ENCODE measurements around the gene CYP46A1.

Gene CYP46A1

DNA sequence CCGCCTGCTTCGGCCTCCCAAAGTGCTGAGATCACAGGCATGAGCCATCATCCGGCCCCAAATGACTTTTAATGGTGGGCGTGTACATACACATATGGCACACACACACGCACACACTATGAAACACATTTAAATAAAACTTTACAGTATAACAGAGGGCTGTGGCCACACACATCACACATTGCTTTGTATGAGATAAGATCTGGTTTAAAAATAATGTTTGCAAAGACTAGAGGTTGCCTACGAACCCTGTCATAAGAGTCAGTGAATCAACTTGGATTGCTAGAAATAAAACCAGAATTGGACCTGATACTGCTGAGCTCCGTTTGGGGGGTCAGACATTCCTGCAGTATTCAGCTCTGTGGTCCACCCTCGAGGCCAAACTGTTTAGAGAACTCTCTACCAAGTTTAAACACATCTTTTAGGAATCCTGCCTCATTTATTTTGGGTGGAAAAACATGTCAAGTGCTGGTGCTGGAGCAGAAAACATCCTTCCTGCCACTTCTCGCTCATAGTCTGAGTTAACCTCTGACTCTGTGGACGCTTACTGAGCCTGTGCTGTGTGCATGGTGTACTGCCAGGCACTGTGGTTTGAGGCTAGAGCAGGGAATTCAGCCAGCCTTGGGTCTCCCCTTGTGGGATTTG is 61.3 kb downstream of the CYP46A1 start:
- H3K4me3 ChIP-seq (ENCODE audit: low read depth, low read length) = no peak overlapping the region
- TF ChIP-seq, protein P1, sequence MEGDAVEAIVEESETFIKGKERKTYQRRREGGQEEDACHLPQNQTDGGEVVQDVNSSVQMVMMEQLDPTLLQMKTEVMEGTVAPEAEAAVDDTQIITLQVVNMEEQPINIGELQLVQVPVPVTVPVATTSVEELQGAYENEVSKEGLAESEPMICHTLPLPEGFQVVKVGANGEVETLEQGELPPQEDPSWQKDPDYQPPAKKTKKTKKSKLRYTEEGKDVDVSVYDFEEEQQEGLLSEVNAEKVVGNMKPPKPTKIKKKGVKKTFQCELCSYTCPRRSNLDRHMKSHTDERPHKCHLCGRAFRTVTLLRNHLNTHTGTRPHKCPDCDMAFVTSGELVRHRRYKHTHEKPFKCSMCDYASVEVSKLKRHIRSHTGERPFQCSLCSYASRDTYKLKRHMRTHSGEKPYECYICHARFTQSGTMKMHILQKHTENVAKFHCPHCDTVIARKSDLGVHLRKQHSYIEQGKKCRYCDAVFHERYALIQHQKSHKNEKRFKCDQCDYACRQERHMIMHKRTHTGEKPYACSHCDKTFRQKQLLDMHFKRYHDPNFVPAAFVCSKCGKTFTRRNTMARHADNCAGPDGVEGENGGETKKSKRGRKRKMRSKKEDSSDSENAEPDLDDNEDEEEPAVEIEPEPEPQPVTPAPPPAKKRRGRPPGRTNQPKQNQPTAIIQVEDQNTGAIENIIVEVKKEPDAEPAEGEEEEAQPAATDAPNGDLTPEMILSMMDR (IDR thresholded peaks at IDR 0.05; ENCODE audit: low read depth, low read length) = no peak

DNA sequence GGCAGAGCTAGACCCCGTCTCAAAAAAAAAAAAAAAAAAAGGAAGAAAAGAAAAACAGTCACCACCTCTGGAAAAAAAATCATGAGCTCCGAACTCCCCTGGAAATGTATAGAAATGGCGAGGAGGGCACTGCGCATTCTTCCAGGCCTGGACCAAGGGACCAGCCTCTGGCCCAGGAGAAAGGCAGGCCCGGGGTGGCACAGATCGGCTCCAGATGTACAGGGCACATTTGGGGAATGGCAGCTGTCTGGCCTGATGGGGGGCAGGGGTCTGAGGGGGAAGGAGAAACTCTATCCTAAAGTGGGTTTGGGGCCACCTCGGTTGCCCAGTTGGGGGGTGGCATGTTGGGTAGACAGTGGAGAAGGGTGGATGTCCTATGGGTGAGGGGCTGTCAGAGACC is 63.1 kb downstream of the CYP46A1 start:
- TF ChIP-seq, protein P1 (IDR thresholded peaks at IDR 0.05; ENCODE audit: low read depth, low read length) = no peak
- no peak overlapping the region for H3K4me3 ChIP-seq (ENCODE audit: low read depth, low read length)

DNA sequence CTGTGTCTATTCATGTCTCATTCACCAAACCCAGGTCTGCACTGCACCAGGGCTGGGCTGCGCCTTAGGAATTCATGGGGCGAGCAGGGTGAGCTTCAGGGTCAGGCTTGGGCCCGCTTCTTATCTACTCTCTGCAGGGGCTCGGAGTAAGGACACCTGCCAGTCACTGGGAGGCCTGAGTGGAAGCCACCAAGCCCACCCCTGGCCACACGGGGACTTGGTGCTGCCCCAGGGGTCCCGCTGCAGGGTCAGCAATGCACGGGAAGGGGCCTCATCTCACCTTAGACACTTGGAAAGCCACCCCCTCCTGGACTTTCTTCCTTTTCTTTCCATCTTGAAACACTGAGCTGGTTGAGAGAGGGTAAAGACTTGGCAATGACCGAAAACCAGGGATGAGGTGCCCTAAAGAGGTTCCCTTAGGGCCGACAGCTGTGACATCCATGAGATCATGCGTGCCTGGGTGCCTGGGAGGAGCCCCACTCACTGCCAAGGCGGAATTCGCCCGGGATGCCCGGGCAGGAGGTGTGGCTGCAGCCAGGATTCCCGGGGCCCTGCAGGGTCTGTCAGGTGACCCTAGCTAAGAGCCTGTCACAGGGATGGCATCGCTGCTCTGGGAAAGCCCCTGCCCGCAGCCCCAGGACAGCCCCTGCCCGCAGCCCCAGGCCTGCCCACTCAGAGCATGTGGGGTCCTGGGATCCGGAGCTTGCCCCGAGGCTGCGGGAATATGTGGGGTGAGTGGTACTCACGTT is 63.7 kb downstream of the CYP46A1 start:
- H3K4me3 ChIP-seq (ENCODE audit: low read depth, low read length) = no peak overlapping the region
- TF ChIP-seq, protein P1 (IDR thresholded peaks at IDR 0.05; ENCODE audit: low read depth, low read length) = no peak

DNA sequence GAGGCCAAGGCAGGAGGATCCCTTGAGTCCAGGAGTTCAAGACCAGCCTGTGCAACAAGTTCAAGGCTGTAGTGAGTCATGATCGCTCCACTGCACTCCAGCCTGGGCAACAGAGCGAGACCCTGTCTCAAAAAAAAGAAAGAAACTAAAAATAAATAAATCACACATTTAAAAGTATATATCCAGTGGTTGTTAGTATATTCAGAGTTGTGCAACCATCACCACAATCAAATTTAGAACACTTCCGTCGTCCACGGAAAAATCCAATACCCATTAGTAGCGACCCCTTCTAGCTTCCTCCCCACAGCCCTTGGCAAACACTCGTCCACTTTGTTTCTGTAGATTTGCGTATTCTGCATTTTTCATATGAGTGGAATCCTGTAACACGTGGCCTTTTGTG is 64.4 kb downstream of the CYP46A1 start:
- TF ChIP-seq, protein P1 (IDR thresholded peaks at IDR 0.05; ENCODE audit: low read depth, low read length) = no peak

DNA sequence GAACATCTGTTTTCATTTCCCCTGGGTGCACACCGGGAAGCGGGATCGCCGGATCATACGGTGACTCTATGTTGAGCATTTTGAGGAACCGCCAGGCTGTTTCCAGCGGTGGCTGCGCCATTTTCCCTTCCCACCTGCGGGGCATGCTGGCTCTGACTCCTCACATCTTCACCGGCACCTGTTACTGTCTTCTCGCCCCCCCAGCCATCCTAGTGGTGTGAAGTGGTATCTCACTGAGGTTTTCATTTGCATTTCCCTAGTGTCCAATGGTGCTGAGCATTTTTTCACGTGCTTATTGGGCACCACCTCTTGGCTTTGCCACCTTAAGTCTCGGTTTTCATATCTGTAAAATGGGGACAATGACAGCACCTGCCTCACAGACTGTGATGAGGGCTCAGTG is 65.0 kb downstream of the CYP46A1 start:
- TF ChIP-seq, protein P1 (IDR thresholded peaks at IDR 0.05; ENCODE audit: low read depth, low read length) = peak; percentile 18; the same call in 1 of the 2 replicates
- no peak overlapping the region for H3K4me3 ChIP-seq (ENCODE audit: low read depth, low read length)

More for the DNA sequence above, 64.4 kb downstream of the CYP46A1 start:
- H3K4me3 ChIP-seq (ENCODE audit: low read depth, low read length) = no peak overlapping the region

GRCh38 chr14:99749763-99750715 is 65.9 kb downstream of the CYP46A1 start:
- no peak overlapping the region for H3K4me3 ChIP-seq (ENCODE audit: low read depth, low read length)
- TF ChIP-seq, protein P1 (IDR thresholded peaks at IDR 0.05; ENCODE audit: low read depth, low read length) = no peak

Measured in WI38 (cell line).